GM18858 (cell line): ENCODE measurements around the gene CRACR2A.

ENCODE experiments used
- ATAC-seq: cut with Tn5 transposase; IDR thresholded peaks from one replicate; pipeline ENCODE4 v1.9.1; 2021; ENCODE audit not compliant: unreplicated experiment

The CRACR2A gene

GRCh38 chr12:3655328-3655900 lies 97.5 kb downstream of the CRACR2A start:
- no peak for ATAC-seq

- ATAC-seq = no peak
Measured at GRCh38 chr12:3651585-3652424, 101.1 kb downstream of the CRACR2A start.

- ATAC-seq = no peak
Measured at GRCh38 chr12:3647504-3647903, 105.4 kb downstream of the CRACR2A start.

GRCh38 chr12:3646561-3647241 lies 106.2 kb downstream of the CRACR2A start:
- ATAC-seq = no peak

- no peak for ATAC-seq
Measured at GRCh38 chr12:3645091-3645490, 107.8 kb downstream of the CRACR2A start.

- ATAC-seq = no peak
Measured at GRCh38 chr12:3644104-3644503, 108.8 kb downstream of the CRACR2A start.

- ATAC-seq = no peak
Measured at GRCh38 chr12:3641428-3642018, 111.4 kb downstream of the CRACR2A start.

- no peak for ATAC-seq
Measured at GRCh38 chr12:3636328-3636727, 116.6 kb downstream of the CRACR2A start.

GRCh38 chr12:3634348-3634747 lies 118.6 kb downstream of the CRACR2A start:
- no peak for ATAC-seq

- ATAC-seq = no peak
Measured at GRCh38 chr12:3633396-3633795, 119.5 kb downstream of the CRACR2A start.

- ATAC-seq = no peak
Measured at GRCh38 chr12:3632754-3633153, 120.2 kb downstream of the CRACR2A start.

GRCh38 chr12:3632256-3632655 lies 120.7 kb downstream of the CRACR2A start:
- no peak for ATAC-seq

GRCh38 chr12:3631759-3632158 lies 121.2 kb downstream of the CRACR2A start:
- ATAC-seq = no peak

- no peak for ATAC-seq
Measured at GRCh38 chr12:3631272-3631637, 121.7 kb downstream of the CRACR2A start.

GRCh38 chr12:3630621-3631271 lies 122.2 kb downstream of the CRACR2A start:
- no peak for ATAC-seq

- no peak for ATAC-seq
Measured at GRCh38 chr12:3630111-3630510, 122.8 kb downstream of the CRACR2A start.

- ATAC-seq = no peak
Measured at GRCh38 chr12:3629057-3629830, 123.7 kb downstream of the CRACR2A start.

- ATAC-seq = no peak
Measured at GRCh38 chr12:3628629-3629028, 124.3 kb downstream of the CRACR2A start.

- ATAC-seq = no peak
Measured at GRCh38 chr12:3627336-3627735, 125.6 kb downstream of the CRACR2A start.

- ATAC-seq = no peak
Measured at GRCh38 chr12:3624273-3624672, 128.6 kb downstream of the CRACR2A start.
